Osteoblast (primary cell): ENCODE measurements around the gene FOXN3. TPM values are rescaled to one million over a fixed set of nuclear protein-coding genes. Genes with fewer than 3 reads are reported as not detected.

Experiments used
- DNase-seq: peaks from one replicate; pipeline ENCODE4 v3.0.0; 2011; ENCODE audit warnings: low spot score, mixed read lengths; ENCODE audit not compliant: insufficient read length; ENCODE audit errors: missing footprints
- H2AFZ ChIP-seq: 2 replicates; pipeline ENCODE4 v1.6.0; 2011; ENCODE audit warnings: mild to moderate bottlenecking, low read length
- H3K27ac ChIP-seq: 2 replicates; pipeline ENCODE4 v1.5.1; 2011; ENCODE audit warnings: mild to moderate bottlenecking, low read depth, low read length, moderate library complexity
- H3K27me3 ChIP-seq: 2 replicates; pipeline ENCODE4 v1.6.0; 2012; ENCODE audit warnings: mild to moderate bottlenecking, control low read depth, inconsistent platforms, low read length, moderate library complexity; ENCODE audit not compliant: insufficient read depth
- H3K36me3 ChIP-seq: 2 replicates; pipeline ENCODE4 v1.5.1; 2011; ENCODE audit warnings: mild to moderate bottlenecking, low read length, control low read depth, moderate library complexity; ENCODE audit not compliant: insufficient read depth
- H3K4me1 ChIP-seq: 2 replicates; pipeline ENCODE4 v1.5.1; 2011; ENCODE audit warnings: mild to moderate bottlenecking, low read length, control low read depth, moderate library complexity; ENCODE audit not compliant: insufficient read depth
- H3K4me2 ChIP-seq: 2 replicates; pipeline ENCODE4 v1.6.0; 2011; ENCODE audit warnings: mild to moderate bottlenecking, low read length; ENCODE audit not compliant: insufficient read depth
- H3K4me3 ChIP-seq: fragments of 200-600 bp; sonication (generic); 3 replicates; pipeline ENCODE4 v1.5.1; 2012; ENCODE audit warnings: mild to moderate bottlenecking, low read length, inconsistent platforms; ENCODE audit not compliant: insufficient read depth
- H3K79me2 ChIP-seq: 2 replicates; pipeline ENCODE4 v1.6.0; 2012; ENCODE audit warnings: mild to moderate bottlenecking, low read length, control low read depth, inconsistent platforms; ENCODE audit not compliant: insufficient read depth
- H3K9me3 ChIP-seq: 2 replicates; pipeline ENCODE4 v1.5.1; 2011; ENCODE audit warnings: low read depth, low read length, control low read depth
- H4K20me1 ChIP-seq: 2 replicates; pipeline ENCODE4 v1.6.0; 2012; ENCODE audit warnings: mild to moderate bottlenecking, low read length, control low read depth; ENCODE audit not compliant: insufficient read depth
- total RNA-seq: library from RNA; depleted of rRNA; stranded (reverse); fragments of >200 nt; gene quantifications from 2 replicates; pipeline ENCODE4 v1.2.3, GENCODE V29; 2012
- TF ChIP-seq, protein P1 (sequence below): IDR thresholded peaks from 2 replicates; pipeline ENCODE4 v1.5.1; 2011; ENCODE audit warnings: mild to moderate bottlenecking, low read depth, low read length, moderate library complexity; ENCODE audit errors: extremely low read depth

The FOXN3 gene
- total RNA-seq, 1 donor = 49.9 TPM

DNA sequence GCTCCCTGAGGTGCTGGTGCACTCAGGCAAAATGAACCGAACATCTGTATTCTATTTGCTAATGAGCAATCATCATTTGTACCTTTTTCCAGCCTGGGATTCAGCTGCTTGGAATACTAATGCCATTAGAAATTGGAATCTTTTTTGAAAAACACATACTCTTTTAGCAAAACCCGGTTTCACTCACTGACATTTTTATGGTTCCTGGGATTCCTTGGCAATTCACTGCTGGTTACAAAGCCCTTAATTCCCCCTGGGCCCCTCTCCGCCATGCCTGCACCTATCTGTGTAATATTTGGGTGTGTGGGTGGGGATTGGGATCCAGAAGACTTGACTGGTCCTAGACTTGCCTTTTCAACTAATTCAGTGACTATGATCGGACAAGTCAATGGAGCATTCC, 199.1 kb downstream of the FOXN3 start:
- no peak for DNase-seq
- Histone ChIP-seq H2AFZ (no peak overlapping the region), H3K4me1 (peaks cover 2% of the 10 kb centered on the region), H4K20me1 (peaks cover 12% of the 10 kb centered on the region), H3K4me2 (no peak overlapping the region), H3K9me3 (no peaks in the 10 kb centered on the region), H3K27me3 (no peaks in the 10 kb centered on the region), H3K36me3 (no peaks in the 10 kb centered on the region), H3K27ac (no peak overlapping the region), H3K79me2 (peaks cover 2% of the 10 kb centered on the region), H3K4me3 (no peak overlapping the region)
- TF ChIP-seq, protein P1, sequence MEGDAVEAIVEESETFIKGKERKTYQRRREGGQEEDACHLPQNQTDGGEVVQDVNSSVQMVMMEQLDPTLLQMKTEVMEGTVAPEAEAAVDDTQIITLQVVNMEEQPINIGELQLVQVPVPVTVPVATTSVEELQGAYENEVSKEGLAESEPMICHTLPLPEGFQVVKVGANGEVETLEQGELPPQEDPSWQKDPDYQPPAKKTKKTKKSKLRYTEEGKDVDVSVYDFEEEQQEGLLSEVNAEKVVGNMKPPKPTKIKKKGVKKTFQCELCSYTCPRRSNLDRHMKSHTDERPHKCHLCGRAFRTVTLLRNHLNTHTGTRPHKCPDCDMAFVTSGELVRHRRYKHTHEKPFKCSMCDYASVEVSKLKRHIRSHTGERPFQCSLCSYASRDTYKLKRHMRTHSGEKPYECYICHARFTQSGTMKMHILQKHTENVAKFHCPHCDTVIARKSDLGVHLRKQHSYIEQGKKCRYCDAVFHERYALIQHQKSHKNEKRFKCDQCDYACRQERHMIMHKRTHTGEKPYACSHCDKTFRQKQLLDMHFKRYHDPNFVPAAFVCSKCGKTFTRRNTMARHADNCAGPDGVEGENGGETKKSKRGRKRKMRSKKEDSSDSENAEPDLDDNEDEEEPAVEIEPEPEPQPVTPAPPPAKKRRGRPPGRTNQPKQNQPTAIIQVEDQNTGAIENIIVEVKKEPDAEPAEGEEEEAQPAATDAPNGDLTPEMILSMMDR = no peak

DNA sequence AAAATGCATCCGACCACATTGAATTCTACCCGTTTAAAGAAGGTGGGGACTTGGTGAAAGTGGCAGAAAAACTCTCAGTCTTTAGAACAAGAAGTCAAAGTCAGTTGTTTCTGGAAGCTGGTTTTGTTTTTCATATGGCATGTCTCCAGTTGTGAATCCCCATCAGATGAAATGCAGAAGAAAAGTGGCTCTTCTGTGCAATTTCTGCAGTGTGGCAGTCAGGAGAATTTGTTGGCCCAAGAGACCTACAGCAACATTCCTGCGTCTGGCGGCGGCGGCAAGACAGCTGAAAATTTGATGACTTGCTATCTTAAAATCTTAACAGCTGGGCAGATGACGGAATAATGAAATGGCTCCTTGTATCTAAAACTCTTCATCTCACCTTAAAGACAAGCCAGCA, 201.5 kb downstream of the FOXN3 start:
- no peak overlapping the region for H3K4me2 ChIP-seq
- H3K9me3 ChIP-seq = no peaks in the 10 kb centered on the region
- no peaks in the 10 kb centered on the region for H3K4me1 ChIP-seq
- H4K20me1 ChIP-seq = peaks cover 11% of the 10 kb centered on the region
- no peak overlapping the region for H2AFZ ChIP-seq
- TF ChIP-seq, protein P1 = no peak
- H3K79me2 ChIP-seq = peaks cover 2% of the 10 kb centered on the region
- DNase-seq = peak; percentile 60
- H3K27ac ChIP-seq = no peak overlapping the region
- H3K4me3 ChIP-seq = no peak overlapping the region
- no peaks in the 10 kb centered on the region for H3K27me3 ChIP-seq
- no peaks in the 10 kb centered on the region for H3K36me3 ChIP-seq

- H3K4me1 ChIP-seq = no peaks in the 10 kb centered on the region
- TF ChIP-seq, protein P1 = no peak
- H2AFZ ChIP-seq = no peak overlapping the region
- no peak overlapping the region for H3K4me2 ChIP-seq
- peaks cover 8% of the 10 kb centered on the region for H4K20me1 ChIP-seq
- H3K4me3 ChIP-seq = no peak overlapping the region
- H3K36me3 ChIP-seq = no peaks in the 10 kb centered on the region
- no peaks in the 10 kb centered on the region for H3K79me2 ChIP-seq
- no peak overlapping the region for H3K27ac ChIP-seq
- no peaks in the 10 kb centered on the region for H3K9me3 ChIP-seq
- H3K27me3 ChIP-seq = no peaks in the 10 kb centered on the region
- no peak for DNase-seq
Observed at GRCh38 chr14:89215114-89215513, 201.9 kb downstream of the FOXN3 start.

DNA sequence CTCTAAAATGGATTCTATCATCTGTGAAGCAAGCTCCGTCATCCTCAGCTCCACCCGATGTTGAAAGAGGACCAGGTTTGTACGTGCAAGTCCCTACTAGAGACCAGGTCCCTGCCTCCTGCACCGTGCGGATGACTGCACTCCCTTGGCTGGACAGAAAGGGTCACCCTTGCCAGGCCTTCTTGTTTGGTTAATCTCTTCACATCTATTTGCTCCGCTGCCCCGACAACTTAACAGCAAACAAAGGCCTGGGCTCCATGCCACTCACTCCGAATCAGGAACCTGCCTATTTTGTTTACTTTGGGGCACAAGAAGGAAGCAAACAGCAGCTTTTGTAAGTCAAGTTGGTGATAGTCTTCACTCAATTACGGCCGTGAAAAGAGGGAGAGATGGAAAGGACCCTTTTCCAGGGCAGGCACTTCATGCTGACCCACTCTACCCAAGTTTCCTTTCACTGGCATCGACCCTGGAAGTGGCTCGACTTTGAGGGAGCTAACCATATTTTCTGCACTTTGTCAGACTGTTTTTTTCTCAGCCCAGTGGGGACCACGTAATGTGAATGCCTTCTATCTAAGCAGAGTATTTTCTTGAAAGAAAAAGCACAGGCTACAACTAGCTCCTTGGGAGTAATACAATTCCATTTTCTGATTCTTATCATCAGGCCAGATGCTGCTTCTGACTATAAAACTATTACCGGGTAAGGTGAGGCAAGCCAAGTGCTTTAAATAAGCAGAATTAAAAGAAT, 202.6 kb downstream of the FOXN3 start:
- no peaks in the 10 kb centered on the region for H3K9me3 ChIP-seq
- TF ChIP-seq, protein P1 = no peak
- H3K4me1 ChIP-seq = no peaks in the 10 kb centered on the region
- no peaks in the 10 kb centered on the region for H3K79me2 ChIP-seq
- no peak overlapping the region for H3K4me2 ChIP-seq
- no peak overlapping the region for H3K4me3 ChIP-seq
- no peak overlapping the region for H2AFZ ChIP-seq
- no peak overlapping the region for H3K27ac ChIP-seq
- H3K27me3 ChIP-seq = no peaks in the 10 kb centered on the region
- H3K36me3 ChIP-seq = no peaks in the 10 kb centered on the region
- H4K20me1 ChIP-seq = peaks cover 8% of the 10 kb centered on the region
- DNase-seq = no peak
